Measurements from ENCODE around the gene GJA4.

- no peak for TF ChIP-seq CTCF (IDR thresholded peaks at IDR 0.05)
- TF ChIP-seq POLR2A (IDR thresholded peaks at IDR 0.05) = no peak
Observed at GRCh38 chr1:34770891-34771504, 21.8 kb upstream of the GJA4 start.
